HG03196 (cell line): ENCODE measurements around the gene ZNF500.
A peak's percentile ranks its signal among the peaks of the same experiment; 100 is the strongest.

Experiments
- ATAC-seq: cut with Tn5 transposase; IDR thresholded peaks from one replicate; pipeline ENCODE4 v1.9.1; 2021; ENCODE audit not compliant: unreplicated experiment

ZNF500 gene

DNA sequence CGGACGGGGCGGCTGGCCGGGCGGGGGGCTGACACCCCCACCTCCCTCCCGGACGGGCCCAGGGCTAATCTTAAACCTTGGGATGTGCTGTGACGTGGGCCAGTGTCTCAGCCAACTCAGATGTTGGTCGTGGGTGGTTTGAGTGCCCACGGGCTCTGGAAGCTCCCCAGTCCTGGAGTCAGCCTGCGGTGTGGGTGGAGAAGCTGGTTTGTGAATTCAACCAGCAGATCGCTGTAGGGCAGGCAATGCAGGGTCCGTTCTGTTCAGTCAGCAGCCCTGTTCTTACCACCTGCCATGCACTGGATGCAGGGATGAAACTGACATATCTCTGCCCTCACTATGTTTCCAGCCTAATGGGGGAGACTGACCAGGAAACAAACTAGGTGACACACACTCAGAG, 8.0 kb upstream of the ZNF500 start:
- no peak for ATAC-seq

GRCh38 chr16:4772351-4772750, 5.4 kb upstream of the ZNF500 start:
- no peak for ATAC-seq

DNA sequence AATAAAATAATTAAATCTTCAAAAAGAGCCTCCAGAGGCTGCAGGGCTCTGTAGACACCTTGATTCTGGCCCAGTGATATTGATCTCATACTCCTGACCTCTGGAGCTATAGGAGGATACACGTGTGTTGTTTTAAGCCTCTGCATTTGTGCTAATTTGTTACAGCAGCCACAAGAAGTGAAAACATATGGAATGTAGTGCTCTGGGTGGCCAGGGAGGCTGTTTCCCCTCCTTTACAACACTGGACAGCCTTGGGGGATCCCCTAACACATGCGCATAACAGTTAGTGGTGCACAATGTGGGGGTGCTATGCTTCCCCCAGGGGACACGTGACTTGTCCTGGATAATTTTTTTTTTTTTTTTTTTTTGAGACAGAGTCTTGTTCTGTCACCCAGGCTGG, 4.7 kb upstream of the ZNF500 start:
- no peak for ATAC-seq

DNA sequence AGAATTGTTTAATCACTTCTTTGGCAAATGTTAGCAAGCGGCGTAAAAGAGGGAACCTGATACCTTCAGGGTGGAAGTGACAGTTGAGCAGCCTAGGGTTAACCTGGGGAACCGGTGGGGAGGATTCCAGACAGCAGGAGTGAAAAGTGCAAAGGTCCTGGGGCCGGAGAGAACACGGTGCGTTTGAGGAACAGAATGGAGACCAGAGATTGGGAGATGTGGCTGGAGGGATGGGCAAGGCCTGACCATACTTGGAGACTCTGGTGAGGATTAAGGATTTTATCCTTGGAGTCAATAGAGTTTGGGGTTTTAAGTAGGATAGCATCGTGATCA, 2.3 kb upstream of the ZNF500 start:
- no peak for ATAC-seq

GRCh38 chr16:4768549-4769305, 1.8 kb upstream of the ZNF500 start:
- ATAC-seq = peak; percentile 57

- ATAC-seq = no peak
Observed at GRCh38 chr16:4767872-4768548, 1.0 kb upstream of the ZNF500 start.

DNA sequence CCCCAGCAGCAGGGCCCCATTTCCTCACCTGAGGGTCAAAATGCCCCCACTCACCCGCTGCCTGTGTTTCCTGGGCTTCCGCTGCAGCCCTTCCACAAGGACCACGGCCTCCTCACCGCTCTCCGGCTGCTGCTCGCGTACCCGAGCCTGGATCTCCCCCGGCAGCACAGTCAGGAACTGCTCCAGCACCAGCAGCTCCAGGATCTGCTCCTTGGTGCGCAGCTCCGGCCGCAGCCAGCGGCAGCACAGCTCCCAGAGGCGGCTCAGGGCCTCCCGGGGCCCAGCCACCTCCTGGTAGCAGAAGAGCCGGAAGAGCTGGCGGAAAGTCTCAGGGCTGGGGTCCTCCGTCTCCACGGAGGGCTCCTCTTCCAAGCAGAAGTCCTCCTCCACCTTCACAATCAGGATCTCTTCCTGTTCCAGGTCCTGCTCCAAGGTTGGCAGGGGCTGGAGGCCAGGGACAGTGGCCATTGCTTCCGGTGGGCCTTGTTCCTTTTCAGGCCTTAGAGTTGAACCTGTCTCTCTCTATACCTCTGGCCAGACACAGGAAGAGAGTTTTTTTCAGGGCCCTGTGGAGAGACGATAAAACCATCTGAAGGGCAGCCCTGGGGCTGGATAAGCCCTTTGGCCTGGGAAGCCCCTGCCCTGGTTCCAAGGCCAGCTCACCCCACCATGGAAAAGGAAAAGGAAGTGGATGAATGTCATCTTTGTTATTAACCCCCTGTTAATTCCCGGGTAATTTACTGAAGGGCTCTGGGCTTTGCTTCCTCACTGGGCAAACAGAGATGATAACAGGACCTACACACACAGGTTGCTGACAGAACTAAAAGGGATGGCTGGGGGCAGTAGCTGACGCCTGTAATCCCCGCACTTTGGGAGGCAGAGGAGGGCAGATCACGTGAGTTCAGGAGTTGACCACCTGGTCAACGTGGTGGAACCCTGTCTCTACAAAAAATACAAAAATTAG, 1.2 kb downstream of the ZNF500 start:
- no peak for ATAC-seq

DNA sequence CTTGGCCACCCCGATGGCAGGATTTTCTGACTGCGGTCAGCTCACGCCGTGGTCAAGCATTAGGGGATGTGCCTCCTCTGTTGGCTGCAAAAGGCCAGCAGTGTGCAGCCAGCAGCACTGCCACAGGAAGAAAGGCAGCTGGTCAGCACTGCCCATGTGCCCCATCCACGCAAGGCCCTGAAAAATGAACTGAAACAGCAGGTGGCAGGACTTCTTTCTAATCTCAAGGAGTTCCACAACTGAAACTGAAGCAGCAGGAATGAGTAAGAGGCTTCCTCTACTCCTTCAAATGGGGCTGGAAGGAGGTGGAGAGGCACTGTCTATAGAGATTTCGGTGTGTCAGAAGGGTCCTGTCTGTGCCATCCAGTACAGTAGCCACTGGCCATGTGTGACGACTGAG, 3.2 kb downstream of the ZNF500 start:
- no peak for ATAC-seq

DNA sequence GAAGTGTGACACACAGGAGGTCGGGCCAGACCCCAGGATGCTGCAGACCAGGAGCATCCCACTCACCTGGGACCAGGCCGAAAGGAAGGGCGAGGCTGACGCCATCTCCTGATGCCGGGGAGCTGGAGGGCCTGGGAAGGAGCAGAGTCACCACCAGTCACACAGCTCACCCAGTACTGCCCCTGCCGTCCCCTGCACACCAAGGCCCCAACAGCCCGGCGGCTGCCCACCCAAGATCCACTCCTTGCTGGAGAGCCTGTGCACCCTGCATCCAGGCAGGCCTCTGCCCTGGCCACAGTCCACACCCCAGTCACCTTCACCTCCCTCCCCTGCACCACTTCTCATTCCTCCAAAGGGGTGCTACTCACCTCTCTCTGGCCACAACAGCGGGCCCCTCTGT, 4.8 kb downstream of the ZNF500 start:
- no peak for ATAC-seq

DNA sequence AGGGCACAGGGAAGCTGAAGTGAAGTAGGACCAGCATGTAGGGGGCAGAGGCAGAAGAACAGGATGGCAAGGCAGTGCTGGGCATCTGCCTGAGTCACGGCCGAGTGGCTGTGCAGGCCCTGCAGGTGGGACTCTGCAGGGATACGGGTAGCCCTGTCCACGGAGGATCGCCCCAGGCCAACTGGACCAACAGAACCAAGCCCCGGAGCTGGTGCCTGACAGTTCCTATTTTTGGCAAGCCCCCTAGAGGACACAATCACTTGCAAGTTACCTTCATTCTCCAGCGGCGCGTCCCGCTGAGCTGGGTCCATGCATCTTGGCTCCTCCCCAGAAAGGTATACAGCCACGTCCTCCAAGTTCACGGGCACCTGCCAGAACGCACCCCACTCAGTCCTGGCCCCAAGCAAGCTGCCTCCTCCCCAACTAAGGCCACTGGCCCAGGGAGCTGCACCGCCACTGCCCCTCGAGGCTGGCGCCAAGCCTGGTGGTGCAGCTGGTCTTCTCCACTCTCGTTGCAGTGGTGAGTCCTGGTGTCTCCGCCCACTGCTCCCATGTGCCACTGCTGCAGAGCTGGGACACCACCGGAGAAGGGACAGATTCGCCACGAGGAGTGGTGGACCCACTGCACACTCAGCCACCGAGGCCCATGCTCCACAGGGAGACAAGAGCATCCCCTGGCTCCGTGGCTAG, 6.6 kb downstream of the ZNF500 start:
- ATAC-seq = no peak

DNA sequence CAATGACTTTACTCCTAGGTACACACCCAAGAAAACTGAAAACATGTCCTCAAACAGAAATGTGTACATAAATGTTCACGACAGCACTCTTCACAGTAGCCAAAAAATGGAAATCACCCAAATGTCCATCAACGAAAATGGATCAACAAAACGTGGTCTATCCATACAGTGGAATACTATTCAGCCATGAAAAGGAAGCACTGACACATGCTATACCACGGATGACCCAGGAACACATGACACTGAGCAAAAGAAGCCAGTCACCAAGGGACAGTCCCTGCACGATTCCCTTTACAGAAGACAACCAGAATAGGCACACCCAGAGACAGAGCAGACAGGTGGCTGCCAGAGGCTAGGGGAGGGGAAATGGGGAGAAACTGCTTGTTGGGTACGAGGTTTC, 11.3 kb downstream of the ZNF500 start:
- no peak for ATAC-seq

- ATAC-seq = no peak
Observed at GRCh38 chr16:4754865-4755264, 12.1 kb downstream of the ZNF500 start.

GRCh38 chr16:4753227-4753626, 13.7 kb downstream of the ZNF500 start:
- no peak for ATAC-seq

DNA sequence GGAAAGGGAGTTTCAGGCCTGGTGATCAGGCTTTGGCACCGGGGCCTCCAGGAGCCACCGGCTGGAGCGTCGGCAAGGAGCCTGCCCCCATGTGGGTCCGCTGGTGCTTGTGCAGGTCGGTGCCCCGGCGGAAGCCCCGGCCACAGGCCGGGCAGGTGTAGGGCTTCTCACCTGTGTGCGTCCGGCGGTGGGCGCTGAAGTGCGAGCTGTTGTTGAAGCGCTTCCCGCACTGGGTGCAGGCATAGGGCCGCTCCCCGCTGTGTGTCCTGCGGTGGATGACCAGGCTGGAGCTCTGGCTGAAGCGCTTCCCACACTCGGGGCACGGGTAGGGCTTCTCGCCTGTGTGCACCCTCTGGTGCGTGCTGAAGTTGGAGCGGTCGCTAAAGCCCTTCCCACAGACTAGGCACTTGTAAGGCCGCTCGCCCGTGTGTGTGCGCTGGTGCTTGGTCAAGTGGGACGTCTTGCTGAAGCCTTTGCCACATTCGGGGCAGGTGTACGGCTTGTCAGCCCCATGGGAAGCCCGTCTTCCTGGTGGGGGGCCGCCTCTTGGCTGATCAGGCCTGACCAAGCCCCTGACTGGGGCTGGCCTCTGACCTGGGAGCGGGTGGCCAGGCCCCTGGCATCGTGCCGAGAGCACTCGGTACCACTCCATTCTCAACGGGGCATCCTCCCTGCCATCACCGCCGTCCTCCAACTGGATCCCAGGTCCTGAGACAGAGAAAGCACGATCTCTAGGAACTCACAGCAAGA, 14.4 kb downstream of the ZNF500 start:
- no peak for ATAC-seq

DNA sequence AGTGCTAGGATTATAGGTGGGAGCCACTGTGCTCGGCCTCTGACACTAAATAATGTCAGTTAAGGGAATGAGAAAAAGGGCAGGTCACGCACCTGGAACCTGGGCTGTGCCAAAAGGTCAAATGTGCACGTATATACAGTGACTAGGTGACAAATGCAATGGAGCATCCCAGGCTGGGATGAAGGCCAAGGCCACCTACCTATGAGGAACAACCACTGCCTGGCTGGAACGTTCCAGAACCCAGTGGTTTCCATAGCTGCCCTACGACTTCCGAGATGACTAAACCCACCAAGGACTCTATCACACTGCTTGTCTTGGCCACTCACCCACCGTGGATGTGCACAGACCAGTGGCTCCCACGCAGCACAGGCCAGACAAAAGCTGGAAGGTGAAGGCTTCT, 16.1 kb downstream of the ZNF500 start:
- no peak for ATAC-seq

- ATAC-seq = no peak
Observed at GRCh38 chr16:4749700-4750257, 17.2 kb downstream of the ZNF500 start.

DNA sequence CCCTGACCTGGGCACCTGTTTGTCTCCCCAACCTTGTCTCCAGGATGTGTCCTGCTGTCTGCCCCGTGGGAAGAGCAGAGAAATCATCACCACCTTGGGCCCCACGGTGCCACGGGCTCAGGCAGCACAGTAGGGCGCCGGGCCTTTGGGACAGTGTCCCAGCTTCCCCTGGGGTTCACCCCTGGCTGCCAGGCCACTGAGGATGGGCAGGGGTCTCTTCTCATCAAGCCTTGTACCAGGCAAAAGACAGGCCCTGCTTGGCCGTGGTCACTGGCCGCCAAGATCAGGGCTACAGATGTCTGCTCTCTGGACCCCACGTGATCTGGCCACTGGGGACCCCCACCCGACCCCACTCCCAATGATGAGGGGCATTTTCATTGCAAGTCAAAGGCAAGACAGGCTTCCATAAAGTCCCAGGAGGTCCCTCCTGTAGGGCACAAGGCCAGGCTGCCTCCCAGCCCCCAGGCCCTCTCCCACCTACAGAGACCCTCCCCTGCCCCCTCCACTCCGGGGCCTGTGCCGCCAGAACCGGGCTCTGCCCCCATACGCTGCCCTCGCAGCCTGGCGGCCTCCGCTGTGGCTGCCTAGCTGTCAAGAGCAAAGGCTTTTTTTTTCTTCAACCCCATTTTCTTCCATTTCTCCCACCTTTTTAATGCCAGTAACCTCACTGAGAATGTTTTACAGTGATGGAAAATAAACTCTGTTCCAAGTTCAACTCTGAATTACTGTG, 18.1 kb downstream of the ZNF500 start:
- no peak for ATAC-seq

DNA sequence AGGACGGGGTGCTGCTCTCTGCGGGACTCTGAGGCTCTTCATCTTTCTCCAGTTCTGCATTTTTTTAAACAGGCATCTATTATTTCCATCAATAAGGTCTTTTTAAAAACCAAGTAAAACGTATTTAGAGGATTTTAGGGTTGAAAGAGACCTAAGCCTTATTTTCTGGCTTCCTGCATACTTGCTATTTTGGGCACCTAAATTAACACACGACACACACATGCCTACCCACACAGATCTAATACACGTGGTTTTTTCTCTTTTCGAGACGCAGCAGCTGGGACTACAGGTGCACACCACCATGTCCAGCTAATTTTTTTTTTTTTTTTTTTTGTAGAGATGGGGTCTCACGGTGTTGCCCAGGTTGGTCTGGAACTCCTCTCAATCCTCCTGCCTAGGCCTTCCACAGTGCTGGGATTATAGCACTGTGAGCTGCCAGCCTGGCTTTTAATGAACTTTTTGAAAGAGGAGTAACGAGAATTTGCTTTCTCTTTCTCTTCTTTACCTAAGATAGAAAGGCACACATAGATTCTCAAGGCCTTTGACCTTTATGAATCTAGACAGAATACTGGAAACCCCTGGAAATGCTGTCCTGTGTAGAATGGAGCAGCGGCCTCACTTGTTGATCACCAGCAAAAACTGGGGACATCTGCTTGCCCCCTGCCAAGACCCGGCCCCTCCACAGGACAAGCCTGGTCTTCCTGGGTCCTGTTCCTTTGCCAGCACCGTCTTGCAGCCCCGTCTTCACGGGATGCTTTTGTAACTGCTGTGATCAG, 18.9 kb downstream of the ZNF500 start:
- ATAC-seq = no peak
